HG02885 (cell line): ENCODE data around the gene TIMM29.

Source experiments
- ATAC-seq: cut with Tn5 transposase; IDR thresholded peaks from one replicate; pipeline ENCODE4 v1.9.1; 2021; ENCODE audit warnings: mild to moderate bottlenecking; ENCODE audit not compliant: unreplicated experiment, poor library complexity

Gene TIMM29

DNA sequence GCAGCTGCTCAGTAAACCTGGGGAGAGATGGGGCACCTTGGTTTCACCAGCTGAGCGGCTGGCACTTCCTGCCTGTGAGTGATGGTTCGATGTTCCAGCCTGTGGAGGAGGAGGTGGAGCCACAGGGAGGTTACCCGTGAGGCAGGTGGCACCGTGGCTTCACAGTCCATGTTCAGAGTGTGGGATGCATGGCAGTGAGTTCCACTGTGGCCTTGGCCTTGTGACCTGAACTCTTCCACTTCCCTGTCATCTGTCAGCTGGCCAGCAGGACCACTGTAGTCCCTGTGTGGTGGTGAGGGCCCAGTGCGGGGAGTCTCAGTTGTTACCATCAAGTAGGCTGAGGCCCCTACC is 49.1 kb downstream of the TIMM29 start:
- ATAC-seq: no peak
